WERI-Rb-1 (cell line): ENCODE data around the gene GNGT1.

Experiments used
- DNase-seq: peaks from one replicate; pipeline ENCODE4 v3.0.0-alpha.2; 2020
- H3K27ac ChIP-seq: fragments of 250-450 bp; sonication (Bioruptor Pico); 2 replicates; pipeline ENCODE4 v1.5.1; 2020; ENCODE audit warnings: mild to moderate bottlenecking, moderate library complexity
- H3K27me3 ChIP-seq: fragments of 250-450 bp; sonication (Bioruptor Pico); 2 replicates; pipeline ENCODE4 v1.5.1; 2021; ENCODE audit warnings: mild to moderate bottlenecking, low read depth, moderate library complexity; ENCODE audit not compliant: insufficient read depth, severe bottlenecking
- H3K36me3 ChIP-seq: fragments of 250-450 bp; sonication (Bioruptor Pico); 2 replicates; pipeline ENCODE4 v1.5.1; 2020; ENCODE audit warnings: mild to moderate bottlenecking, moderate library complexity
- H3K4me3 ChIP-seq: 2 replicates; pipeline ENCODE4 v1.5.1; 2011; ENCODE audit warnings: low read depth, mild to moderate bottlenecking, control low read depth, low read length
- H3K9me3 ChIP-seq: fragments of 250-450 bp; sonication (Bioruptor Pico); 2 replicates; pipeline ENCODE4 v1.5.1; 2021; ENCODE audit warnings: mild to moderate bottlenecking, moderate library complexity; ENCODE audit not compliant: severe bottlenecking
- CTCF ChIP-seq: IDR thresholded peaks from 2 replicates; pipeline ENCODE4 v1.5.1; 2011; ENCODE audit warnings: low read depth, mild to moderate bottlenecking, control low read depth, inconsistent platforms, low read length

The GNGT1 gene

GRCh38 chr7:93943816-93944540 lies 37.6 kb downstream of the GNGT1 start:
- no peaks in the 10 kb centered on the region for H3K27me3 ChIP-seq
- H3K9me3 ChIP-seq = no peaks in the 10 kb centered on the region
- H3K36me3 ChIP-seq = no peaks in the 10 kb centered on the region
- no peak overlapping the region for H3K4me3 ChIP-seq
- no peak for TF ChIP-seq CTCF
- no peak overlapping the region for H3K27ac ChIP-seq
- peak; percentile 31 for DNase-seq

- no peaks in the 10 kb centered on the region for H3K36me3 ChIP-seq
- no peak overlapping the region for H3K27ac ChIP-seq
- H3K27me3 ChIP-seq = no peaks in the 10 kb centered on the region
- H3K4me3 ChIP-seq = no peak overlapping the region
- no peak for TF ChIP-seq CTCF
- H3K9me3 ChIP-seq = no peaks in the 10 kb centered on the region
- DNase-seq = no peak
Observed at GRCh38 chr7:93944673-93945072, 38.3 kb downstream of the GNGT1 start.

- no peaks in the 10 kb centered on the region for H3K36me3 ChIP-seq
- no peak overlapping the region for H3K4me3 ChIP-seq
- H3K27me3 ChIP-seq = no peaks in the 10 kb centered on the region
- no peak for DNase-seq
- TF ChIP-seq CTCF = no peak
- H3K9me3 ChIP-seq = no peaks in the 10 kb centered on the region
- no peak overlapping the region for H3K27ac ChIP-seq
Observed at GRCh38 chr7:93945083-93945482, 38.7 kb downstream of the GNGT1 start.

- no peak overlapping the region for H3K4me3 ChIP-seq
- DNase-seq = no peak
- H3K27me3 ChIP-seq = no peaks in the 10 kb centered on the region
- no peak overlapping the region for H3K27ac ChIP-seq
- no peaks in the 10 kb centered on the region for H3K36me3 ChIP-seq
- no peaks in the 10 kb centered on the region for H3K9me3 ChIP-seq
- TF ChIP-seq CTCF = no peak
Observed at GRCh38 chr7:93945756-93946535, 39.6 kb downstream of the GNGT1 start.

- no peak for TF ChIP-seq CTCF
- Histone ChIP-seq H3K27me3 (no peaks in the 10 kb centered on the region), H3K4me3 (no peak overlapping the region), H3K9me3 (no peaks in the 10 kb centered on the region), H3K36me3 (no peaks in the 10 kb centered on the region), H3K27ac (no peak overlapping the region)
- DNase-seq = no peak
Observed at GRCh38 chr7:93948106-93948505, 41.7 kb downstream of the GNGT1 start.

GRCh38 chr7:93948873-93949272 lies 42.5 kb downstream of the GNGT1 start:
- Histone ChIP-seq H3K4me3 (no peak overlapping the region), H3K27ac (no peak overlapping the region), H3K27me3 (no peaks in the 10 kb centered on the region), H3K9me3 (no peaks in the 10 kb centered on the region), H3K36me3 (no peaks in the 10 kb centered on the region)
- TF ChIP-seq CTCF = no peak
- DNase-seq = no peak
